Endodermal cell (in vitro differentiated cells): ENCODE data around the gene SH2D6. TPM values are rescaled to one million over a fixed set of nuclear protein-coding genes. Genes with fewer than 3 reads are reported as not detected.

Source experiments
- DNase-seq: peaks from one replicate; pipeline ENCODE4 v3.0.0-alpha.2; 2017
- H3K27ac ChIP-seq: 2 replicates; pipeline ENCODE4 v1.5.1; 2013; ENCODE audit warnings: mild to moderate bottlenecking, low read depth, low read length, moderate library complexity
- H3K27me3 ChIP-seq: 2 replicates; pipeline ENCODE4 v1.6.1; 2013; ENCODE audit warnings: mild to moderate bottlenecking, low read length, moderate library complexity; ENCODE audit not compliant: insufficient read depth, control insufficient read depth, poor library complexity, severe bottlenecking
- H3K36me3 ChIP-seq: 2 replicates; pipeline ENCODE4 v1.7.0; 2013; ENCODE audit warnings: mild to moderate bottlenecking, low read length, moderate library complexity; ENCODE audit not compliant: control insufficient read depth, insufficient read depth
- H3K4me1 ChIP-seq: one replicate; pipeline ENCODE4 v1.7.0; 2013; ENCODE audit warnings: low read length; ENCODE audit not compliant: control insufficient read depth, insufficient read depth
- H3K4me3 ChIP-seq: 2 replicates; pipeline ENCODE4 v1.5.1; 2013; ENCODE audit warnings: mild to moderate bottlenecking, low read length, moderate library complexity
- H3K9ac ChIP-seq: 2 replicates; pipeline ENCODE4 v1.6.1; 2013; ENCODE audit warnings: mild to moderate bottlenecking, low read length, moderate library complexity; ENCODE audit not compliant: poor library complexity, severe bottlenecking; ENCODE audit errors: extremely low read depth
- H3K9me3 ChIP-seq: 2 replicates; pipeline ENCODE4 v1.6.1; 2013; ENCODE audit warnings: mild to moderate bottlenecking, low read length, moderate library complexity; ENCODE audit not compliant: control insufficient read depth
- H3K27ac Mint-ChIP-seq: 2 replicates; pipeline ENCODE4 v1.8.0; 2020; ENCODE audit warnings: mixed read lengths
- H3K27me3 Mint-ChIP-seq: 2 replicates; pipeline ENCODE4 v1.8.0; 2021; ENCODE audit warnings: mild to moderate bottlenecking, mixed read lengths; ENCODE audit not compliant: insufficient read depth
- H3K36me3 Mint-ChIP-seq: 2 replicates; pipeline ENCODE4 v1.8.0; 2020; ENCODE audit warnings: low read depth, mixed read lengths
- H3K4me1 Mint-ChIP-seq: 2 replicates; pipeline ENCODE4 v1.8.0; 2020; ENCODE audit warnings: mixed read lengths
- H3K4me3 Mint-ChIP-seq: 2 replicates; pipeline ENCODE4 v1.8.0; 2020; ENCODE audit warnings: mild to moderate bottlenecking, moderate library complexity, mixed read lengths
- H3K9me3 Mint-ChIP-seq: 2 replicates; pipeline ENCODE4 v1.8.0; 2020; ENCODE audit warnings: mild to moderate bottlenecking, mixed read lengths
- CTCF ChIP-seq: fragments of 200-600 bp; sonication (generic); conservative IDR thresholded peaks from 2 replicates; pipeline ENCODE4 v1.5.0; 2021; ENCODE audit warnings: antibody characterized with exemption, mild to moderate bottlenecking
- WGBS, 2 experiments: methylation state at CpG; one replicate each; pipeline versions ENCODE4 v1.1.5 to v1.1.7; 2013; ENCODE audit warnings: missing lambda C conversion rate in 2 of 2, mixed read lengths in 1 of 2; ENCODE audit not compliant: insufficient coverage in 1 of 2, insufficient read length in 1 of 2; 5-methylcytosine and 5-hydroxymethylcytosine counted together
- total RNA-seq, 2 donors: library from RNA; stranded (reverse); fragmentation: NEBNext Ultra II Directional in 1 of 2; extraction: Animal tissue kit (Norgen Biotek cat#: 25700) in 1 of 2; gene quantifications; 2 replicates in 1 of 2; 3 replicates in 1 of 2; pipeline ENCODE4 v1.2.1, GENCODE V29; 2021

The SH2D6 gene
- total RNA-seq, 2 donors from 2014 or later, result 0.68 to 1.1 TPM

GRCh38 chr2:85390941-85391669 is 27.4 kb upstream of the SH2D6 start:
- H3K36me3 Mint-ChIP-seq, result peaks cover 8% of the 10 kb centered on the region
- no peak overlapping the region for H3K4me3 Mint-ChIP-seq
- WGBS, 2 experiments, result 85 to 88% methylated on average over 7 to 11 of the region's 11 CpGs
- Histone ChIP-seq H3K36me3 (peaks cover 19% of the 10 kb centered on the region), H3K9me3 (no peaks in the 10 kb centered on the region), H3K9ac (no peak overlapping the region), H3K27me3 (no peaks in the 10 kb centered on the region), H3K27ac (no peak overlapping the region), H3K4me1 (no peaks in the 10 kb centered on the region), H3K4me3 (no peak overlapping the region)
- H3K27me3 Mint-ChIP-seq, result no peaks in the 10 kb centered on the region
- no peaks in the 10 kb centered on the region for H3K4me1 Mint-ChIP-seq
- peak; percentile 95 for TF ChIP-seq CTCF
- H3K9me3 Mint-ChIP-seq, result no peaks in the 10 kb centered on the region
- no peak overlapping the region for H3K27ac Mint-ChIP-seq
- DNase-seq, result peak; percentile 96

- TF ChIP-seq CTCF, result no peak
- no peaks in the 10 kb centered on the region for H3K27me3 Mint-ChIP-seq
- WGBS, 2 experiments, result 95 to 96% methylated on average over 4 of the region's 4 CpGs
Observed at GRCh38 chr2:85393836-85394235, 24.7 kb upstream of the SH2D6 start.

GRCh38 chr2:85394261-85394681 is 24.2 kb upstream of the SH2D6 start:
- Histone ChIP-seq H3K27me3 (no peaks in the 10 kb centered on the region), H3K36me3 (peaks cover 15% of the 10 kb centered on the region), H3K4me3 (no peak overlapping the region), H3K4me1 (no peaks in the 10 kb centered on the region), H3K9ac (no peak overlapping the region), H3K9me3 (no peaks in the 10 kb centered on the region), H3K27ac (no peak overlapping the region)
- 96 to 97% methylated on average over 4 of the region's 4 CpGs for WGBS, 2 experiments
- Mint-ChIP-seq H3K27me3 (no peaks in the 10 kb centered on the region), H3K9me3 (no peaks in the 10 kb centered on the region), H3K36me3 (peaks cover 27% of the 10 kb centered on the region), H3K4me3 (no peak overlapping the region), H3K4me1 (no peaks in the 10 kb centered on the region), H3K27ac (no peak overlapping the region)
- no peak for DNase-seq
- TF ChIP-seq CTCF, result no peak

More at GRCh38 chr2:85393836-85394235, 24.7 kb upstream of the SH2D6 start:
- Histone ChIP-seq H3K4me1 (no peaks in the 10 kb centered on the region), H3K4me3 (no peak overlapping the region), H3K9me3 (no peaks in the 10 kb centered on the region), H3K36me3 (peaks cover 15% of the 10 kb centered on the region), H3K9ac (no peak overlapping the region), H3K27me3 (no peaks in the 10 kb centered on the region), H3K27ac (no peak overlapping the region)
- Mint-ChIP-seq H3K4me1 (no peaks in the 10 kb centered on the region), H3K36me3 (peaks cover 22% of the 10 kb centered on the region), H3K9me3 (no peaks in the 10 kb centered on the region), H3K27ac (no peak overlapping the region), H3K4me3 (no peak overlapping the region)
- DNase-seq, result no peak
